ENCODE results near the gene PLEKHJ1.

PLEKHJ1 gene

DNA sequence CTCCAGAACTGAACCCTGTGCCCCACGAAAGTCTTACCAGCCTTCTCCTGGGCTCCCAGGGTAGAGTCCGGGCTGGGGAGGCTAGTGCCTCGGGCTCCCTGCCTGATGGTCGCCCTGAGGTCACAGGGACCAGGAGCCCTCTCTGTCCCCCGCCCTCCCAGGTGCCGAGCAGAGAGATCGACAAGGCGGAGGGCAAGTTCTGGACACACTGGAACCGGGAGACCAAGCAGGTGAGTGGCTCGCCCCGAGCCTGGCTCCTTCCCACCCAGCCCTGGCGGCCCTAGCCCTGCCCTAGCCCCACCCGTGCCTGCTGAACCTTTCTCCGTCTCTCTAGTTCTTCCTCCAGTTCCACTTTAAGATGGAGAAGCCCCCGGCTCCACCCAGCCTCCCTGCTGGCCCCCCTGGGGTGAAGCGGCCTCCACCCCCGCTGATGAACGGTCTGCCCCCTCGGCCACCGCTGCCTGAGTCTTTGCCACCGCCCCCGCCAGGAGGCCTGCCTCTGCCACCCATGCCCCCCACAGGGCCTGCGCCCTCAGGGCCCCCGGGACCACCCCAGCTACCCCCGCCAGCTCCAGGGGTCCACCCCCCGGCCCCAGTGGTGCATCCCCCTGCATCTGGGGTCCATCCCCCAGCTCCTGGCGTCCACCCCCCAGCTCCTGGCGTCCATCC, 11.4 kb upstream of the PLEKHJ1 start:
- no peak for TF ChIP-seq CTCF (IDR thresholded peaks at IDR 0.05; ENCODE audit: unreplicated experiment in 3 of 3)
- Mint-ChIP-seq H3K4me1 (peaks cover 4% of the 10 kb centered on the region), H3K27ac (no peak overlapping the region), H3K4me3 (no peak overlapping the region), H3K9me3 (no peaks in the 10 kb centered on the region), H3K27me3 (ENCODE audit: low read depth) (no peaks in the 10 kb centered on the region), H3K36me3 (ENCODE audit: low read depth) (peaks cover 15% of the 10 kb centered on the region)

DNA sequence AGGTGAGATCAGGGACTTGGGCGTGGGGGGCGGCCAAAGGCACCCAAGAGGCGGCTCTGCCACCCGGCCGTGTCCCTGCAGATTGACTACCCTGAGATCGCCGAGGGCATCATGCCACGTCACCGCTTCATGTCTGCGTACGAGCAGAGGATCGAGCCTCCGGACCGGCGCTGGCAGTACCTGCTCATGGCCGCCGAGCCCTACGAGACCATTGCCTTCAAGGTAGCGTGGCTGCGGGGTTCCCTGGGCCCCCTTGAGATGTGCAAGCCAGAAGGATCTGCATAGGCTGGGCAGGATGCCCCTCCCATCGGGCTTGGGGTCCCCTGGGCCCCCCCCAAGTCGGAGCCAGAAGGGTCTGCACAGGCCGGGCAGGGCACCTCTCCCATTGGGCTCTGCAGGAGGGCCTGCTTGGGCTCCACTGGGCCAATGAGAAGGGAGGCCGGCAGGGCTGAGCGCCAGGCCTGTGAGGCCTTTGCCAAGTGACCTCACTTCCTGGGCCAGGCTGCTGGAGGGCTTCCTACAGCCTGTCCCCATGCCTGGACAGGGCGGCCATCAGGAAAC, 10.8 kb upstream of the PLEKHJ1 start:
- H3K4me3 Mint-ChIP-seq, result no peak overlapping the region
- H3K4me1 Mint-ChIP-seq, result peaks cover 8% of the 10 kb centered on the region
- peaks cover 19% of the 10 kb centered on the region for H3K36me3 Mint-ChIP-seq (ENCODE audit: low read depth)
- no peaks in the 10 kb centered on the region for H3K27me3 Mint-ChIP-seq (ENCODE audit: low read depth)
- TF ChIP-seq CTCF (IDR thresholded peaks at IDR 0.05; ENCODE audit: unreplicated experiment in 3 of 3), result no peak
- no peak overlapping the region for H3K27ac Mint-ChIP-seq
- H3K9me3 Mint-ChIP-seq, result no peaks in the 10 kb centered on the region

GRCh38 chr19:2246014-2246620, 10.0 kb upstream of the PLEKHJ1 start:
- peaks cover 15% of the 10 kb centered on the region for H3K4me1 Mint-ChIP-seq
- no peak overlapping the region for H3K4me3 Mint-ChIP-seq
- no peak overlapping the region for H3K27ac Mint-ChIP-seq
- peaks cover 19% of the 10 kb centered on the region for H3K36me3 Mint-ChIP-seq (ENCODE audit: low read depth)
- TF ChIP-seq CTCF (IDR thresholded peaks at IDR 0.05; ENCODE audit: unreplicated experiment in 3 of 3), result no peak
- H3K27me3 Mint-ChIP-seq (ENCODE audit: low read depth), result no peaks in the 10 kb centered on the region
- no peaks in the 10 kb centered on the region for H3K9me3 Mint-ChIP-seq

- no peak for TF ChIP-seq CTCF (IDR thresholded peaks at IDR 0.05; ENCODE audit: unreplicated experiment in 3 of 3)
- Mint-ChIP-seq H3K4me1 (peaks cover 23% of the 10 kb centered on the region), H3K27ac (no peak overlapping the region), H3K36me3 (ENCODE audit: low read depth) (peaks cover 19% of the 10 kb centered on the region), H3K27me3 (ENCODE audit: low read depth) (no peaks in the 10 kb centered on the region), H3K4me3 (no peak overlapping the region), H3K9me3 (no peaks in the 10 kb centered on the region)
Measured at GRCh38 chr19:2245273-2245672, 9.1 kb upstream of the PLEKHJ1 start.

DNA sequence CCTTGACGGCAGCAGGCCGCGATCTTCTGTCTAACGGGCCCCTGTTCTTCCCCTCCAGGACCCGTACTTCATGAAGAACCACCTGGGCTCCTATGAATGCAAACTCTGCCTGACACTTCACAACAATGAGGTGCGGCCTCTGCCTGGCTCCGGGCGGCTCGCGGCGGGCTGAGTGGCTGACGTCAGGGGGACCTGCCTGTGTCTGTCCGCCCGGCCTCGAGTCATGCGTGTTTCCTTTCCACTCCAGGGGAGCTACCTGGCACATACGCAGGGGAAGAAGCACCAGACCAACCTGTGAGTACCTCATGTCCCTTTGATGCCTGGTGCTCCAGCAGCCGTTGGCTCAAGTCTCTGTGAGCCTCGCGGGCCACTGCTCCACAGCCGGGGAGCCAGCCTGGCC, 8.4 kb upstream of the PLEKHJ1 start:
- Mint-ChIP-seq H3K27ac (no peak overlapping the region), H3K27me3 (ENCODE audit: low read depth) (no peaks in the 10 kb centered on the region), H3K9me3 (no peaks in the 10 kb centered on the region), H3K4me3 (no peak overlapping the region), H3K36me3 (ENCODE audit: low read depth) (peaks cover 23% of the 10 kb centered on the region), H3K4me1 (peaks cover 31% of the 10 kb centered on the region)
- no peak for TF ChIP-seq CTCF (IDR thresholded peaks at IDR 0.05; ENCODE audit: unreplicated experiment in 3 of 3)

DNA sequence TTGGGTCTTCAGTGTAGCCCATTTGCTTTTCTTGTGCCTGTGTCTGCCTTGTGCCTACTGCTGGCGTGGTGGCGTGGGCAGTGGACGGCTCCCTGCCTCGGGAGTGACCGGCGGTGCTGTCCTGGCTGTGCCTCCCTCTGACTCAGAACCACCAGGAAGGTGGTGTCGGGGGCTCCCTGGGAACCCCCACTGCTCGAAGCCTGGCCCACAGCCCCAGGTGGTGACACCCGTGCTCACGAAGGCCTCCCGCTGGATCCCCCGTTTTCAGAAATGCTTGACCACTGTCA, 7.9 kb upstream of the PLEKHJ1 start:
- peaks cover 25% of the 10 kb centered on the region for H3K36me3 Mint-ChIP-seq (ENCODE audit: low read depth)
- no peaks in the 10 kb centered on the region for H3K27me3 Mint-ChIP-seq (ENCODE audit: low read depth)
- no peak overlapping the region for H3K4me3 Mint-ChIP-seq
- H3K4me1 Mint-ChIP-seq, result peaks cover 35% of the 10 kb centered on the region
- TF ChIP-seq CTCF (IDR thresholded peaks at IDR 0.05; ENCODE audit: unreplicated experiment in 3 of 3), result no peak
- peak overlapping the region; percentile 53 to 90 (median 89) for H3K27ac Mint-ChIP-seq
- H3K9me3 Mint-ChIP-seq, result no peaks in the 10 kb centered on the region

Measured in nephron (organoid).